ENCODE measurements around the gene NRP1.

- TF ChIP-seq, protein P1, sequence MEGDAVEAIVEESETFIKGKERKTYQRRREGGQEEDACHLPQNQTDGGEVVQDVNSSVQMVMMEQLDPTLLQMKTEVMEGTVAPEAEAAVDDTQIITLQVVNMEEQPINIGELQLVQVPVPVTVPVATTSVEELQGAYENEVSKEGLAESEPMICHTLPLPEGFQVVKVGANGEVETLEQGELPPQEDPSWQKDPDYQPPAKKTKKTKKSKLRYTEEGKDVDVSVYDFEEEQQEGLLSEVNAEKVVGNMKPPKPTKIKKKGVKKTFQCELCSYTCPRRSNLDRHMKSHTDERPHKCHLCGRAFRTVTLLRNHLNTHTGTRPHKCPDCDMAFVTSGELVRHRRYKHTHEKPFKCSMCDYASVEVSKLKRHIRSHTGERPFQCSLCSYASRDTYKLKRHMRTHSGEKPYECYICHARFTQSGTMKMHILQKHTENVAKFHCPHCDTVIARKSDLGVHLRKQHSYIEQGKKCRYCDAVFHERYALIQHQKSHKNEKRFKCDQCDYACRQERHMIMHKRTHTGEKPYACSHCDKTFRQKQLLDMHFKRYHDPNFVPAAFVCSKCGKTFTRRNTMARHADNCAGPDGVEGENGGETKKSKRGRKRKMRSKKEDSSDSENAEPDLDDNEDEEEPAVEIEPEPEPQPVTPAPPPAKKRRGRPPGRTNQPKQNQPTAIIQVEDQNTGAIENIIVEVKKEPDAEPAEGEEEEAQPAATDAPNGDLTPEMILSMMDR (conservative IDR thresholded peaks at IDR 0.05; ENCODE audit: low read depth, low read length), result no peak
- TF ChIP-seq EZH2 (IDR thresholded peaks at IDR 0.05; ENCODE audit: low read length, unreplicated experiment) (no peak), EZH2phosphoT487 (IDR thresholded peaks at IDR 0.05; ENCODE audit: borderline replicate concordance, low read length) (no peak)
These were observed 205.1 kb downstream of the NRP1 start for GRCh38 chr10:33129141-33129995.

Measured in PC-3 (cell line).